GM15510 (cell line): ENCODE results near the gene GRIN3A.

ENCODE experiments used
- POLR2A ChIP-seq: IDR thresholded peaks from 3 replicates; pipeline ENCODE4 v1.6.1; 2011; ENCODE audit warnings: borderline replicate concordance; ENCODE audit not compliant: insufficient read length; ENCODE audit errors: extremely low read depth

Gene GRIN3A

GRCh38 chr9:101738566-101739183 lies at the start of gene GRIN3A:
TSS of gene GRIN3A (minus strand) at chr9:101738647. CDS start at chr9:101737979, 668 bp downstream.
- no peak for TF ChIP-seq POLR2A

GRCh38 chr9:101787891-101788290 lies 49.4 kb upstream of the GRIN3A start:
- no peak for TF ChIP-seq POLR2A

DNA sequence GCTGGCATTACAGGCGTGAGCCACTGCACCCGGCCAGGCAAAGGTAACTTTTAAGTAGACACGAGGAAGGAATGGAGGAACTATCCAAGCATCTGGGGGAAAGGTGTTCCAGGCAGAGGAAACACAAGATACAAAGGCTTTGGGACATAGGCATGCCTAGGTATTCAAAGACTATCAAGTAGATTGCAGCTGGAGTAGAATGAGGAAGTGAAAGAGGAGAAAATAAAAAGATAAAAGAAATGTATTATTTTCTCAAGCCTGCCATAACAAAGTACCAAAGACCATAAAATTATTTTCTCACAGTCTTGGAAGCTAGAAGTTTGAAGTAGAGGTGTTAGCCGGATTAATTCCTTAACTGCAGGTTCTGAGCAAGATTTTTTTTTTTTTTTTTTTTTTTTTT lies 39.9 kb upstream of the GRIN3A start:
- TF ChIP-seq POLR2A, result no peak

DNA sequence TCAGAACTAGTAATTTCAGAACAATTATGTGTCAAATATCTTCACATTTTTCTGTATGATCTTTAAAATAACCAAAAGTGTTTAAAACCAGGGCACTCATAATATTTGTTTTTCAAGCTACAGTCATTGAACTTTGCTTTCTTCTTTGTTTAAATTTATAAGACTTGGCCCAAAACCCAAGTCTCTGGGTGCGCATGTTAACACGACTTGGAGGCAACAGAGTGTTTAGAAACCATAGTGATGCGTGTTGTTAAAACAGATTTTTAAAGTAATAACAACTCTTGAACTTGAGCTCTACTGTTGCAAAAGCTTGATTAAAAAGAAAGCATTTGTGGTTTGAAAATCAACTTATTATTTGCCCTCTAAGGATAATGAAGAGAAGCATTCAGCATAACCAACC lies 26.0 kb upstream of the GRIN3A start:
- no peak for TF ChIP-seq POLR2A

- TF ChIP-seq POLR2A, result no peak
These were observed 20.0 kb upstream of the GRIN3A start for GRCh38 chr9:101758304-101758930.

GRCh38 chr9:101753716-101754115 lies 15.3 kb upstream of the GRIN3A start:
- TF ChIP-seq POLR2A, result no peak

- no peak for TF ChIP-seq POLR2A
These were observed 13.4 kb upstream of the GRIN3A start for GRCh38 chr9:101751895-101752294.

GRCh38 chr9:101739311-101739710 lies 864 bp upstream of the GRIN3A start:
- no peak for TF ChIP-seq POLR2A

- TF ChIP-seq POLR2A, result no peak
These were observed 512 bp downstream of the GRIN3A start for GRCh38 chr9:101737705-101738565.

DNA sequence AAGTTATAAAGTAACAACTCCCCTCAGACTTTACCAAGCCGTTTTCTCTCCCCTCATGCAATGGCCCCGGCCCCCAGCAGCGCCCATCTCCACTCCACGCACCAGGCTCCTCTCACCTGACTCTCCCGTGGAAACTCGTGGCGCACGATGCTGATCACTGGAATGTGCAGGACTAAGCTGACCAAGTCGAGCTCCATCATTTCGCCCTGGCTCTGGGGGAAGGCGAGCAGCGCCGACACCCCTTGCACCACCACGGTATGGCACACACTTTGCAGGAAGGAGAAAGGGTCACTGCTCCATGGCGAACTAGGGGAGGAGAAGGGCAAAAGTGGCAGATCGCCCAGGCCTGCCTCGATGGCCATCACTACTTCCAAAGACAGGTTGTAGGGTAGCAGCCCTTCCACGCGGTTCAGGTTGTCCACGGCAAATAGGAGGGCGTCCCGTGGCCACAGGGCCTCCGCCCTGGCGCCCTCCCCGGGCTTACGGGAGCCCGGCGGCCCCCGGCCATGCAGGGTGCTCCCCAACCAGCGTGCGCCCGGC lies 1.2 kb downstream of the GRIN3A start:
- no peak for TF ChIP-seq POLR2A

GRCh38 chr9:101736717-101737116 lies 1.7 kb downstream of the GRIN3A start:
- no peak for TF ChIP-seq POLR2A

DNA sequence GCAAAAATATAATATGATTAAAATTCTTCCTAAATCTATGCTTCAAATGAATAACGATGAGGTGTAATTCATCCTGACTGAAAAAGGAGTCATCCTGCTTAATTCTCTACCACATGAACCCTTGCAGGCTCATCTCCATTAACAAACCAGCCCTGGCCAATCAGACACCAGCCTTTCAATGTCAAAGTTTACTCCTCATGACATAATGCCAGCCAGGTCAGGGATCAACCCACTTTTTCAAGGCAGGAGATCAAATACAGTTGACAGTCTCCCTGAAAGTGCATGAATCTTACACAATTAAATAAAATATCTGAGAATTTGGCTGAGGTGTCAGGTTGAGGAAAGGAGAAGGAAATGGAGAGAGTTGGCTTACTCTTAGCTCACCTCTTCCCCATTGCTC lies 7.0 kb downstream of the GRIN3A start:
- TF ChIP-seq POLR2A, result no peak

DNA sequence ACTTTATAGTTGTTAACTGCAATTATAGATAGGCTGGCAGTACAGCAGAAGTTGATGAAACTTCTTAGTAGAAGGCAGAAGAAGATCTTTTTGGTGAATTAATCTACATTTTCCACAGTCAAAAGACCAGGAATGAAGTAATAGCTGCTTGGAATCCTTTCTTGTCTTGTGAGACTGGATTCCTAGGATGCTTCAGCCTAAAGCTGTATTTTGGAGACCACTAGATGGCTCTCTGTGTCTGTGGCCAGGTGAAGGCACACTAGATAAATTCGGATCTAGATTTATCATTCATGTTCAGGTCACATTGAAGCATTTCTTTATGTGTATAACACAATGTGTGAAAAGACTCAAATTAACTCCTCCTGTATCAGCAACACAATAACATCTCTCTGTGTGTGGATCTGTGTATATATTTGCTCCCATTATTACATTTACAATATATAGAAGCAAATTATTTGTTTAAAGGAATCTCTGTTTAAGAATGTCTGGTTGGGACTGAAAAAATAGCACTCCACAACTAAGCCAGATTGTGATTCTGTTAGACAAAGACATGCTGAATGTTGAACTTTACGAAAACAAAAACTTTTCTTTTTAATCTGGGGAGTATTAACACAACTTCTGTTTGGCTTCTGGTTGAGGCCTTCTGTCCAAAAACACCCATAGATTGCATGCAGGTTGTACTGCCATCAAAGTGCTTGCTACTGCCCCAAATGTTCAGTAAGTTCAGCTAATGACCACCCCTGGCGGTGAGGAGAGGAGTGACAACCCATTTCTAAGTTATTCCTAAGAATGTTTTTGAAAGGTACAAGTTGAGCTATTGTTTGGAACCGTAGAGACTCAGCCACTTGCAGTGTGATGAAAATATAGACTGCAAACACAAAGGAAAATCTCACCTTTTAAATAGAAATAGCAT lies 10.6 kb downstream of the GRIN3A start:
- TF ChIP-seq POLR2A, result no peak

DNA sequence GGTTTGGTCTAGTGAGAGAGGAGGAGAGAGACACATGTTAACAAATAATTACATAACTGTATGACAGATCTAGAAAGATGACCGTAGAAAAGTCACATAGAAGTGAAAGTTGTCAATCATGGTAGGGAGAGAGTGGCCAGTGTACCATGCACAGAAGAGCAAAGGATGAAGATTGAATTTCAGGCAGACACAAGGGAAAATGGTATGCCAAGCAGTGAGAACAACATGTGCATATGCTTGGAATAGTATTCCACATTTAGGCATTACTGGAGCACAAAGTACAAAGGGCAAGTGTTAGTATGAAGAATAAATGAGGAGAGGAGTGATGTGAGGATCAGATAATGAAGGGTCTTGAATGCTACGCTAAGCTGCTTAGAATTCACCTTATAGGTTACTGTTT lies 20.3 kb downstream of the GRIN3A start:
- TF ChIP-seq POLR2A, result no peak
